Measurements from ENCODE around the gene SURF2.

GRCh38 chr9:133356391-133357091 lies at the start of gene SURF2, which contains the start of gene SURF1:
- TF ChIP-seq CTCF (IDR thresholded peaks at IDR 0.05) (no peak), POLR2A (IDR thresholded peaks at IDR 0.05) (peak; percentile 13 to 87)

All from heart left ventricle (tissue), 13 donors.